HG03159 (cell line): ENCODE measurements around the gene DCDC2C.
"Not testable (repeated sequence)": the region's sequence is repeated elsewhere in the genome, so short reads cannot be mapped to it uniquely, and the experiment has no call there.

Experiments
- ATAC-seq: cut with Tn5 transposase; IDR thresholded peaks from one replicate; pipeline ENCODE4 v1.9.1; 2021; ENCODE audit warnings: mild to moderate bottlenecking, moderate library complexity; ENCODE audit not compliant: unreplicated experiment

Gene DCDC2C

GRCh38 chr2:3703236-3703756 is at the start of gene DCDC2C:
TSS of gene DCDC2C (plus strand) at chr2:3703575. CDS start at chr2:3703752, 177 bp downstream.
- ATAC-seq, result no peak

- no peak for ATAC-seq
These were observed 49.4 kb upstream of the DCDC2C start for GRCh38 chr2:3654011-3654410.

- no peak for ATAC-seq
These were observed 48.7 kb upstream of the DCDC2C start for GRCh38 chr2:3654531-3655225.

- no peak for ATAC-seq
These were observed 47.3 kb upstream of the DCDC2C start for GRCh38 chr2:3655871-3656761.

GRCh38 chr2:3656762-3657721 is 46.3 kb upstream of the DCDC2C start:
- no peak for ATAC-seq

GRCh38 chr2:3657881-3658280 is 45.5 kb upstream of the DCDC2C start, which contains the start of gene ALLC:
TSS of gene ALLC (plus strand) at chr2:3658200. CDS start at chr2:3671158, 12,958 bp downstream.
- no peak for ATAC-seq

GRCh38 chr2:3659447-3660432 is 43.6 kb upstream of the DCDC2C start:
- no peak for ATAC-seq

GRCh38 chr2:3660640-3661039 is 42.7 kb upstream of the DCDC2C start:
- not testable (repeated sequence) for ATAC-seq

- ATAC-seq, result no peak
These were observed 42.2 kb upstream of the DCDC2C start for GRCh38 chr2:3661149-3661660.

GRCh38 chr2:3662239-3662638 is 41.1 kb upstream of the DCDC2C start:
- ATAC-seq, result no peak

- ATAC-seq, result no peak
These were observed 39.3 kb upstream of the DCDC2C start for GRCh38 chr2:3664118-3664517.

GRCh38 chr2:3664925-3665324 is 38.5 kb upstream of the DCDC2C start:
- no peak for ATAC-seq

GRCh38 chr2:3665886-3666612 is 37.3 kb upstream of the DCDC2C start:
- no peak for ATAC-seq

- no peak for ATAC-seq
These were observed 36.8 kb upstream of the DCDC2C start for GRCh38 chr2:3666613-3666975.

- no peak for ATAC-seq
These were observed 36.2 kb upstream of the DCDC2C start for GRCh38 chr2:3667151-3667631.

- no peak for ATAC-seq
These were observed 33.7 kb upstream of the DCDC2C start for GRCh38 chr2:3669656-3670055.

- ATAC-seq, result no peak
These were observed 33.0 kb upstream of the DCDC2C start for GRCh38 chr2:3670376-3670775.

- no peak for ATAC-seq
These were observed 32.4 kb upstream of the DCDC2C start for GRCh38 chr2:3670941-3671340.
